KBM-7 (cell line): Measurements from ENCODE around the gene ABCG1.

Source experiments
- DNase-seq: peaks from one replicate; pipeline ENCODE4 v3.0.0-alpha.2; 2015
- in situ Hi-C: fragments of 300-500 bp; cut with MboI; formaldehyde crosslinking; loops from 2 replicates; pipeline ENCODE4 v1.14.3; 2020; ENCODE audit warnings: low sequenced_read_pairs, low pct_unique_long_range_greater_than_20kb, mixed read lengths

The ABCG1 gene

DNA sequence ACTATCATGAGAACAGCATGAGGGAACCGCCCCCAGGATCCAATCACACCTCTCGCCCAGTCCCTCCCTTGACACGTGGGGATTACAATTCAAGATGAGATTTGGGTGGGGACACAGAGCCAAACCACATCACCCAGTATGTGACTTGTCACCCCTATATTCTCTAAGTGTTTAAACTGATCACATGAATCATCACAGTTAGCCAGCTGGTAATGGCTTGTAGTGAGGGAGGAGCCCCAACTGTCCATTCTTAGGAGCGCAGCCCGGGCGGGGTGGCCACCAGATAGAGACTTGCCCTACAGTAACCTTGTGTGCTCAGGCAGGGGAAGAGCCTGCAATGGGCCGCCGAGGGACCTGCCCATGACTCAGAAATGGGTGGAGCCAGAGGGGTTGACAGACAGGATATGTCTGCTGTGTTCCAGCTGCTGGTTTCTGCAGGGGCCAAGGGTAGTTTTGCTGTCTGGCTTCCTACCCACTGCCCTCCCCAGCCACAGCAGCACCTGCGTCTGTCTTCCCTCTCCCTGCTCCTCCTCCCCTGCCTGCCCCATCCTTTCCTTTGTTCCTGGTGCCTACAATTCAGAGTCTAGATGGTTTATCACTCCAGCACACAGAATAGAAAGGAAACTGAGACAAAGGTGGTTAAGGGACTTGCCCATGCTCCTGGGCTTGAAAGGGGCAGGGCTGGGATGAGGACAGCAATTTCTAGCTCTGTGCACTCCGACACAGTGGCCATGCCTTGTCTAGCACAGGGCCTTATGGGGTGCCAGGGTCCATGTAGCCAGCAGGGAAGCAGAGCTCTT lies 9.2 kb downstream of the ABCG1 start:
- in situ Hi-C loops = no loop called here
- peak; percentile 61 for DNase-seq

DNA sequence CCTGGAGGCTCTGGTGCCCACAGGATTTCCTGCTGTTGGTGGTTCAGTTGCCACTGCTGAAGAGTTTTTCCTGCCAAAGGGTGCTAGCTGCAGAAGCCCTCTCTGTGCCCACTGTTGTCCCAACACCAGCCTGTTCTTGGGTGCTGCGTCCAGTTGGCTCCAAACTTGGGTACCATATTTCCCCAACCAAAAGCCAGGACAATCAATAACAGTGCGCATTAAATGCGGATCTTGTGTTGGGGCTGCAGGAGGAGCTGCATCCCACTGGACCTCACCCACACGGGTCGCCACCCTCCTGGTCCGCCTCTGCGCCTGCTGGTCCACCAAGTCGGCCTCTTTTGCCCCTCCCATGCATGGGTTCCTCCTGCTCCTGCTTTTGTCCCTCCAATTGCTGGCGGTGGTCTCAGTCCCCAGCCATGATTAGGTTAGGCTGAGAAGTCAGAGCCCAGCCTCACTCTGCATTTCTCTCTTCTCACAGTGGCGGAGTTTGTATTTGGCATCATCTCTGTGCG lies 9.8 kb downstream of the ABCG1 start:
- no peak for DNase-seq
- in situ Hi-C loops = no loop called here

DNA sequence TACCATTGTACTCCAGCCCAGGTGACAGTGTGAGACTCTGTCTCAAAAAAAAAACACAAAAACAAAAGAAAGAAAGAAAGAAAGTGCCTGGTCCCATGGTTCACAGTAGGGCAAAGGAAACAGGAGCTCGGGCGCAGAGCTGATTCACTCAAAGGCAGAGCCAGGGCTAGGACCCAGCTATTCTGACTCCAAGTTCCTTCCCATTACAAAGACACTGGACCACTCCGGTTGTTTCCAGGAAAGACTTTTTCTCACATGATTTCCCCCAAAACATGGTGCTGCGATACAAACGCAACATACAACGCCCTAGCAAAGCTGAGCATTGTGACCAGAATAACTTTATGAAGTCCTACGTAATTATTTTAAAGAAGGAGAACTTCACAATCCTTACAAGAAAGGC lies 10.7 kb downstream of the ABCG1 start:
- in situ Hi-C loops = no loop called here
- DNase-seq = no peak

DNA sequence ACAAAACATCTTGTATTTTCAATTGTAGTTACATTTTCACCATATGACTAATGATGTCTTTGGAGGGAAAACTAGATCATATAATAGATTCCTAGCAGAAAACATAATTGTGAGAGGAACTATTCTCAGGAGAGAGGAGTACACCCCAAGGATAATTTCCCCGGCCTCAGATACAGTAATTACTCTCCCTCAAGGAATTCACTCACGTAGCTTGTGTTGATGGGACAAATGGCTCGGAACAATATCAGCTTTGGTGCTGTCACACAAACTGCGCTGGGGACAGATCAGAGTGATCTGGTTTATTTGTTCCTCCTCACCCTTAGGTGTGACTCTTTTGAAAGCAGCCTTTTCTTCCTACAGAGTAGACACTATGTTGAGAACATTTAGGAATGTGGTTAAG lies 11.2 kb downstream of the ABCG1 start:
- no peak for DNase-seq
- in situ Hi-C loops = no loop called here

DNA sequence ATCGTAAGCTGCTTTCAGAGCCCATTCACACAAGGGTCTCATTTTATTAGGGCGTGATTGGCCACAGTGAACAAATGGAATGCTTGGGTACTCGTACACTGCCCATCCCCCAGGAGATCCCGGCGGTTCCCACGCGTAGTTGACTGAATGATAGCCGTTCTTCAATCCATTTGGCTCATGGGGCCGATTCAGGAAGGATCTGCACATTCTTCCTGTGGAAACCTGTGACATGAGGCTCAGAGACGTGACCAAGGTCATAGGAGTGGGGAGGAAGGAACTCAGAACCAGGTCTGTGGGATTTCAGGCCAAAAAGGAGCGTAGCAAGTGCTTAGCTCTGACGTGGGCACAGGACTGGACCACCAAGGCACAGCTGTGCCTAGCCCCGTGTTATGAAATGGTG lies 11.7 kb downstream of the ABCG1 start:
- in situ Hi-C loops = no loop called here
- no peak for DNase-seq

DNA sequence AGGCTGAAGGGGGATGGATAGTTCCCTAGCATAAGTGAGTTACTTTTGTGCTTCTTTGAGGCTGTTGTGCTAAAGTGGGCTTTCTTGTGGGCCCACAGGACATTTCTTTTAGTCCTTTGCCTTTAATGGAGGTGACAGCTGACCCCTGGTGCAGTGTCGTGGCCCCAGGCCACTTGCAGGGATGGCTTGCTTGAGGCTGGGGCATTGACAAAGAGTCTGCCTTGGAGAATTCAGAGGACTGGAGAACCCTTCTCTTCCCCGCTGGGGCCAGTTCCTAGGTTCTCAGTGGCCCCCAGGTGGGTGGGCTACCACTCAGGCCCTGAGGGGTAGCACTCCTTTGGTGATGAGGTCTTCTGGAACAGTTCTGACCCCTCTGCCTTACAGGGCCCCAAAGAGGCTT lies 12.8 kb downstream of the ABCG1 start:
- in situ Hi-C loops = no loop called here
- no peak for DNase-seq

DNA sequence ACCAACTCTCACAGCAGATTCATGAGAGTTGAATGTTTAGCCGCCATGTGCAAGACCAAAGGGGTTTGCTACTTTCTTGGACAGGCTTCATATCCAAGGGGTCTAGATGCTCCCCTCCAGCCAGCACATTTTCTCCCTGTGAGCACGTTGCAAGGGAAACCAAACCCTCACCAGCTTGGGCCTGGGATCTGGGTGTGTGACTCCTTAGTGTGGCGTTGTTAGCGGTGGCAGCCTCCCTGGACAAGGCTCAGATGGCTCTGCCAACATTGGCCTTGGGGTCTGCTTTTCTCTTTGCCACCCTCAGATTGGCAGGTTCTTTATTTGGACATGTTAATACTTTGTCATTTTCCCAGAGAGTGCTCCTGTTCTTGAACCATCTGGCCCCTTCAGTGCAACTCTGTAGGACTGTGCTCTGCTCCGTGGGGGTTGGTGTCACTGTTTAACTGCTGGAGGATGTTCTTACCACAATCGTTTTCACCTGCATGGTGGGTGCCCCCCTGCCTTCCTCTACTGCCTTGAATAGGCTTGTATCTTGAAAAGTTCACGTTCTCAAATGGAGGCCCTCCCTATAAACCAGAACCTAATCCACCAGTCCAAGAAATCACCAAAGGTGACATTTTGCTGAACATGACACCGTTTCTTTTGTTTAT lies 13.4 kb downstream of the ABCG1 start:
- no peak for DNase-seq
- in situ Hi-C loops = no loop called here

DNA sequence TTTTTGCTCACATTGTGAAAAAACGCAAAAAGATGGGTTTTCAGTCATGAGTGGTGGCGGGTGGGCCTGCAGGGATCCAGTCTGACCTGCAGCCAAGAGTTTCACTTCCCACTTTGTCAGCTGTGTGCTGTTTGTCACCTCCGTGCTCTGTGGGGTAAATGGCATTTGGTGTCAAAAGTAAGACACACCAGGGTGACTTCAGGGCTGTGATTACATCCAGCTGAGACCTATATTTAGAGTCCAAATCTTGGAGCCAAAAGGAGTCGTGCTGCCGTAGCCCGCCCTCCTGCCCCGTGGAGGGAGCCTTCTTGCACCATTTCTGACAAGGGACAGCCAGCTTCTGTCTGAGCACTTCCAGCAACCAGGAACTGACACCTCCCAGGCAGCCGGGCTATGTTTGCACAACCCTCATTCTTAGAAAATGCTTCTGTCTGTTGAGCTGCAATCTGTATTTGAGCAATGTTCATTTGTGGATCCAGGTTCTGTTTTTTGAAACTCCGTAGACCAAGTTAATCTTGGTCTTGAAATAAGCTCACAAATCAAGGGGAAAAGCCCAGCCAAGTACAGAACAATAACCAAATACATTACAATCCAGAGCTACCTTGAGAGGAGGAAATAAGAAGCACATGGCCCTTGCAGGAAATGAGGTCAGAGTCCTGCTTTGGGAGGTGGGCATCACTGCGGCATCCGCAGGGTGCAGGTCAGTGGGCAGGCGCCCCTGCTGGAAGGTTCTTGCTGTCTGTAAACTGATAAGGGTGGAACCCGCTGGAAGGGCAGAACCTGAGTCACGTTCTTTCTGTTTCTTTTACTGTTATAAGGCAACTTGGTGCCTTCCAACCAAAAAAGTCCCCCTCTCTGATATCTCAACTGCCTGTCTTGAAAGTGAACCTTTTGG lies 14.4 kb downstream of the ABCG1 start:
- DNase-seq = peak; percentile 70
- in situ Hi-C loops = no loop called here

DNA sequence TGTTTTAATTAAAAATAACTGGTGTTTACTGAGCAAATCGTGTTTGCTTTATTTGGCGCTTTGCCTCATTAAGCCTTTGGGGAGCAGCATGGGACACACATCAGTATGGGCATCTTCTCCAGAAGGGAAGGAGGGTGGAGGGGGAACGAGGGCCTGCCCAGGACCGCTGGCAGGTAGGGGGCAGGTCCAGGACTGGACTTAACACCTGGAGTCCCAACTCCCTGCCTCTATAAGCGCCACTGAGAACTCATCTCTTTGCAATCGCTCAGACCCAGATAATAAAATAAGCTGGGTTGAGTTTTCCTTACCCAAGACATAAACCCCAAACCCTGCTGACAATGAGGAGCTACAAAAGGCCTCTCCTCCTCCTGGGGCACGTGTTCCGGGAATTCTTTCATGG lies 15.1 kb downstream of the ABCG1 start:
- no peak for DNase-seq
- in situ Hi-C loops = no loop called here

DNA sequence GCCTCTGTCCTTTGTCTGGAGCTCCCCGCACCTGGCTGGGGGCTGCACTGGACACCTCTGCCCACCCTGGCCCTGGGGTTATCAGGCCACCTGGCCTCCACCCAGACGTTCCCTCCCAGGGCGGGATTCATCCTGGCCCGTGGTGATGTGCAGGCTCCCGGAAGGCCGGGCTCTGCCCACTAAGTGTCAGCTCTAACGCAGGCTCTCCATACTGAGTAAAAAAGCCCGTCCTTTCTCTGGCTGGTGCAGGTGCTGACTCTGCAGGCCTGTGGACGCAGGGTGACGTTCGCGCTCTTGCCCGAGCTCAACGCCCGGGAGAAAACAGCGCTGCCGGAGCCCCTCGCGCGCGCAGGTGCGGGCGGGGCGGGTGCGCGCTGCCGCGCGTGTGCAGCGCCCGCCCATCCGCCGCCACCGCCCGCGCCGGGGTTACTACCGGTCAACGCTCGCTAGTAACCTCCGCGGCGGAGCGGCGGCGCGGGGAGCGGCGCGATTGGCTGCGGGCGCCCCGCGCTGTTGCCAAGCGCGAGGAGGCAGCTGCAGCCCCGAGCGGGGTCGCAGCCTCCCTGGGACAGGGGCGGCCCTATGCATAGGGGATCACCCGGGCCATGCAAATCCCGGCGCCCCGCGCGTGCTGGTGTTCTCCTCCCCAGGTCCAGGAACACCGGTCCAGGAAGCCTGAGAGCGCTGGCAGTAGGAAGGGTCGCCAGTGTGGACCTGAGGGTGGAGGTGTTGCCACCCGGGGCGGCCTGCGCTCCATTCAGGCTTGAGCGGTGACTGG lies 15.7 kb downstream of the ABCG1 start:
- in situ Hi-C loops = no loop called here
- DNase-seq = peak; percentile 36

DNA sequence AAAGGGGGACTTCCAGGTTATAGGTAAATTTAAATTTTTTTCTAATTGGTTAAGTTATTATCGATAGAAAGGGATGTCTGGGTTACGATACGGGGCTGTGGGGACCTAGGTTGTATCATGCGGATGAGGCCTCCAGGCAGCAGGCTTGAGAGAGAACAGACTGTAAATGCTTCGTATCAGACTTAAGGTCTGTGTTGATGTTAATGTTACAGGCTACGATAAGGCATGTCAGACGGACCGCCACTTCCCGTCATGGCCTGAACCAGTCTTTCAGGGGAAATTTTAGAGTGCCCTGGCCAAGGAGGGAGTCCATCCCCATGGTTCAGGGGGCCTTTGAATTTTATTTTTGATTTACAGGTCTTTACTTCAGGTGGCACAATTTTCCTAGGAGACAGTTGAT lies 16.7 kb downstream of the ABCG1 start:
- in situ Hi-C loops = no loop called here
- no peak for DNase-seq

DNA sequence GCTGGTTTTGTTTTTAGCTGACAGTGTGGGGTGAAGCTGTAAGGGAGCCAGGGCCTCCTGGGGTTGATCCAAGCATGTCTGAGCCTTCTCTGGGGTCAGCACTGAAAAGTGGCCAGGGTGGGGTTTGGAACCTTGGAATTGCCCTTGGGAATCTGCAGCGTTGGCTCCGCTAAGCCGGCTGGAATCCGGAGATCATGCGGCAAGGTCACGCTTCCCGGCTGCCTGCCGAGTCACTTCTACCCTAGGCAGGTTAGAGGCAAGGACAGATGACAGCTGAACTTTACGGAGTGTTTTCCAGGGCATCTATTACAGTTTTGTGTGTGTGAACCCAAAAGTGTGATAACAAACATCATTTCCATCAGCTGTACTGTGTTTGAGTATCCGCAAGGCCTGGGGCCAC lies 17.1 kb downstream of the ABCG1 start:
- in situ Hi-C loops = no loop called here
- DNase-seq = no peak

DNA sequence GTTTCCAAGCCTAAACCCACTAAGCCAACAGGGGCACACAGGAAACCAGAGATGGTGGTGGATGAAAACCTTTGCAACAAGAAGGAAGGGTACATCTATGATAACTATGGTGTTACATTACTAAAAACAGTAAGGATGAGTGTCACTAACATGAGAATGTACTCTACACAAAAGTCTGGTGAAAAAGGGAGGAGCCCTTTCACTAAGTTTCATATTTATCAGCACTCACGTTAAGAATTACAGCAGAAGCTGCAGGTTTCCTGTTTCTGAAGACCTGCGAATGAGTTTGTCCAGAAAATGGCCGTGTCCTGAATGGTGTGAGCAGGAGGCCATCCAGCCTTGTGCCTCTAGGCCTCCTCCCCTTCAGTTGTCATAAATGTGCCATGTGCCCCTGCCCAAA lies 17.8 kb downstream of the ABCG1 start:
- in situ Hi-C loops = no loop called here
- no peak for DNase-seq

DNA sequence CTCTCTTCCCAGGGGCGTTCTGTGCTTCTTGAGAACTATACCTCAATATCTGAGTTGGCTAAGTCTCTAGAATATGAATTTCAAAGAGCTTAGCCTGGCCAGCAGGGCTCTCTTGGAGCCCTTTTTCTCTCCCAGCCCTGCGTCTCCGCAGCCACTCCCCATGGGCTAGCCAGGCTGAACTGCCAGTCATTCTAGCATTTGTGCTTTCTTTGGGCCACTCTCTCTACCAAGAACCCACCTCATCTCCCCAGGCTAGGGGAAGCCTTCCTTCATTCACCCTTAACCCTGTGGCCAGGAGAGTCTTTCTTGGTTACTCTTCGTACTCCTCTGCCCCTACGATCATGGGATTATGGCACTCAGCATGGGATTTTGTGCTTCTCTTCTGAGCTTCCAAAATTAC lies 18.2 kb downstream of the ABCG1 start:
- in situ Hi-C loops = no loop called here
- no peak for DNase-seq

DNA sequence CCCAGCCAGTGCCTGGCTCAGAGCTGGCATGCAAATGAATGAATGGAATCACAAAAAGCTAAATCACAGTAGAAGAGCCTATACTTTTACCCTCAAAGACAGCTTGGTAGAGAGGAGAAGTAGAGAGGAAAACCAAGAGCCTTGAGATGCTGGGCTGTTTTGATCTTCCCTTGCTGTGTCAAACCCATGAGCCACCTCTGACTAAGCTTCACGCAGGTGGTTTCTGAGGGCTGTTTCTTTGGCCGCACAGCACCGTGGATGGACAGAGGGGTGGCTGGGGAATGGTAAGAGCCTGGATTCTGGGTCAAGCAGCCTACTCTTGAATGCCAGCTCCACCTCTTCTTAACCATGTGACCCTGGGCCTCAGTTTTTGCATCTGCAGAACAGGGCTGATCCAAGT lies 18.6 kb downstream of the ABCG1 start:
- in situ Hi-C loops = no loop called here

DNA sequence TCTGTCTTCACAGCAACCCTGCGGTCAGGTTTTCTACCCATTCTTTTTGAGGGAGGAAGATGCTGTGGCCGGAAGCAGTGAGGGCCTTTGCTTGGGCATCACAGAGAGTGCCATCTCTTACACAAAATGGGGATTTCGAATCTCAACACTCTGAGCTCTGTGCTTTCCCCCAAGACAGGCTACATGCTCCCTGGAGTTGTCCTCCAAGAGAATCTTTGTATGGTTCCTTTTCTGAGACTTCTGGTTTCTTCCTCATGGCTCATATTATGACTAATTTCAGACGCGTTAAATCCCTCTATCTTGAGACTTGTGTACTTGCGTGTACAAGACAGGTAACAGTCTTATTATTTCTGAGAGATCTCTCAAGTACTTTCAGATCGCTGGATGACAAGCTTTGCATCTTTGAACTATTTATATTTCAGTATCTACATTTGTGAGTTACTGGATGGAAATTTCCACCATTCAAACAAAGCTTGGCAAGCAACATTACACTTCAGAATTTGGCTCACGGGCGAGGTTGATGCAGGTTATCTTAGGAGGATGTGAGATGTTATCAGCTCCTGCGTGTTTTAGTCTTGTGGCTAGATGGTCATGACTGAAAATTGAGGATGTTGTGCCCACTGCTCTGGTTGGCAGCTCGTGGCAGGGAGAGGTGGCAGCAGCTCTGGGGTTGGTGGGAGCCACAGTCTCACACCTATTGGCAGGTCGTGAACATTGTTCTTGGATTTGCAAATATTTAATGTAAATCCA lies 19.4 kb downstream of the ABCG1 start:
- no peak for DNase-seq
- in situ Hi-C loops = no loop called here

More for the DNA sequence above, 18.6 kb downstream of the ABCG1 start:
- no peak for DNase-seq

DNA sequence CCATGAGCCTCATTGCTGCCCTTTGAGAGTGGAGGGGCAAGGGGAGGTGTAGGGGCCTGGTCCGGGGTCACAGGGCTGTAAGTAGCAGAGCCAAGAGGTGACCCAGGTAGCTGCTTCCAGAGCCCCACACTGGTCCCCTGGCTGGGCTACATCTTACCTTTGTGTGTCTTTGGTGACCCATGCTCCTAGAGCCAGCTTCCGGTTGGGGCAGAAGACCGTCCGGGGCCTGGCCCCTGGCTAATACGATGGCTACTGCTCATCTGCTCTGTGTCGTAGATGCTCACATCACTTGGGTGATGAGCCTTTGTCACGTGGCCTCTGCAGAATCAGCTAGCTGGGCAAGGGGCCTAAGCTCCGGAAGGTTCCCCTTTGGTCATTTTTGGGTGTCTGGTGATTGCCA lies 20.6 kb downstream of the ABCG1 start:
- in situ Hi-C loops = no loop called here
- DNase-seq = no peak

DNA sequence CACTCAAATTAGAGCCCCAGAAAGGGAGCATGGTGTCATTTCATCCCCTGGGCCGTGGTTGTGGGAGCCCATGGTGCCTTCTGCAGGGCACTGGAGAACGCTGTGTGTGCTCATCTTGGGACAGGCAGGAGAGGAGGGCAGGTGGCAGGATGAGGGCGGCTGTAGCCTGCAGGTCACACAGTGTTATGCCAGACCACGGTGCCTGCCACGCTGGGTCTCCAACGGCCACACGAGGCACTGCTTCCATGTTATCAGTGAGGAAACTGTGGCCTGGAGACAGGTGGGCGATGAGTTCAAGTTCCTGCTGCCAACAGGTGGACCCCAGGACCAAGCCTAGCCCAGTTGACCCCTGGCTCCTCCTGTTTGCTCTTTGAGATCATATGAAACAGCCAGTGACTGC lies 21.0 kb downstream of the ABCG1 start:
- in situ Hi-C loops = no loop called here
- no peak for DNase-seq
